ENCODE data around the gene NOS1AP.
A peak's percentile ranks its signal among the peaks of the same experiment; 100 is the strongest.

The NOS1AP gene

DNA sequence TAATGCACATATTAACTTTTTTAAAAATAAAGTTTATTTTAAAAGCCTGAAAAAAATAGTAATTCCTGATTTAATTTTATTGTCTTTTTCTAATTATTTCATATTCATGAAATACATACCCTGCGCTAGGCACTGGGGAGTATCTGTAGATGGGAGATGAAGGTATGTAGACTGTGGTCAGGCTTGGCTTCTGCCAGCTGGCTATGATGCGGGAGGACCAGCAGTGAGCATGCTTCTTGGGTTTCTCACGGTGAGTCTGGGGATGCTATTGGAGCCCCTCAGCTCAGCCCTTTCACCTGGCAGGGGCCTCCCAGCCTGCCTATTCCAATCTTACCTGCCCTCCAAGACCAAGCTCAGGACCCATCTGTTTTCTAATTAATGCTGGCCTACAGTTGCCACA lies 138.4 kb downstream of the NOS1AP start:
- peaks cover 19% of the 10 kb centered on the region for H3K4me1 ChIP-seq (ENCODE audit: control insufficient read depth, insufficient read depth, low read length)
- H3K9ac ChIP-seq (ENCODE audit: low read depth, low read length): no peak overlapping the region
- H3K36me3 ChIP-seq (ENCODE audit: control insufficient read depth, insufficient read depth, low read length): no peaks in the 10 kb centered on the region
- H3K4me3 ChIP-seq (ENCODE audit: low read depth, low read length): no peak overlapping the region
- no peaks in the 10 kb centered on the region for H3K9me3 ChIP-seq (ENCODE audit: control insufficient read depth, insufficient read depth, low read length)
- no peaks in the 10 kb centered on the region for H3K27me3 ChIP-seq (ENCODE audit: control insufficient read depth, insufficient read depth, low read length)
- no peak overlapping the region for H3K27ac ChIP-seq (ENCODE audit: low read depth, low read length)

DNA sequence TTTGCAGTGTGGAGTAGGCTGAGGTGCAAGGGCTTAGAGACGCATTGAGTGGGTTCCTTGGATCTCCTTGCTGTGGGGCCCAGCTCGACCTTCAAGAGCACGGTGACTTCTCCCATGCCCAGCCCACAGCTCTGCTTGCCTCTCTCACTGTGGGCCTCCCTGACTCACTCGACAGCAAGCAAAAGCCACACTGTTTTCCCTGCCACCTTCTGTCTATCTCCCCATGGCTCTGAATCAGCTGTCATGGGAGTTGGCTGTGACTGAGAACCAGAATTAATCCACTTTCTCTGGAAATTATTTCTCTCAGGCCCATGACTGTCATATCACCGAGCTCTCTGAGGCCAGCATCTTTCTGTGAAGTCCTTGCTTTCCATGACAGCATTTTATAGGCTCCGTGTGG lies 140.7 kb downstream of the NOS1AP start:
- H3K4me3 ChIP-seq (ENCODE audit: low read depth, low read length): no peak overlapping the region
- H3K4me1 ChIP-seq (ENCODE audit: control insufficient read depth, insufficient read depth, low read length): peaks cover 23% of the 10 kb centered on the region
- no peaks in the 10 kb centered on the region for H3K36me3 ChIP-seq (ENCODE audit: control insufficient read depth, insufficient read depth, low read length)
- H3K9ac ChIP-seq (ENCODE audit: low read depth, low read length): no peak overlapping the region
- no peak overlapping the region for H3K27ac ChIP-seq (ENCODE audit: low read depth, low read length)
- no peaks in the 10 kb centered on the region for H3K9me3 ChIP-seq (ENCODE audit: control insufficient read depth, insufficient read depth, low read length)
- no peaks in the 10 kb centered on the region for H3K27me3 ChIP-seq (ENCODE audit: control insufficient read depth, insufficient read depth, low read length)

DNA sequence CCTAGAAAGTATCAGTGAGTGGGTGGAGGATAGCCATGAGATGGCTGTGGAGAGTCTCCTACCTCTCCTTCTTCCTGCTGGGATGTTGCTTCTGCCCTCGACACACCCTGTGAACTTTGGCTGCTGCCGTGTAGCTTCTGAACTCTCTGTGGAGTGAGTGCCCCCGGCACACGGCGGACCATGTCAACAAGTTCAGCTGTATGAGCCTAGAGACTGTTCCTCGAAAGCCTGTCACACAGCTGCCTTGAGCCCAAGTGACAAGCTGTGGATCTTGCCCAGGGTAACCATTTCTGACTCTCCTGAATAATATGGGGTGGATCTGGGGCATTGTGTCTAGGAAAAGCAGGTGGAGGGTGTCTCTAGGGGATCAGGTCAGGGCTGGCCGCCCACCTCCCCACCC lies 143.2 kb downstream of the NOS1AP start:
- Histone ChIP-seq H3K9ac (ENCODE audit: low read depth, low read length) (no peak overlapping the region), H3K36me3 (ENCODE audit: control insufficient read depth, insufficient read depth, low read length) (no peaks in the 10 kb centered on the region), H3K4me3 (ENCODE audit: low read depth, low read length) (no peak overlapping the region), H3K9me3 (ENCODE audit: control insufficient read depth, insufficient read depth, low read length) (no peaks in the 10 kb centered on the region), H3K27me3 (ENCODE audit: control insufficient read depth, insufficient read depth, low read length) (no peaks in the 10 kb centered on the region), H3K27ac (ENCODE audit: low read depth, low read length) (no peak overlapping the region), H3K4me1 (ENCODE audit: control insufficient read depth, insufficient read depth, low read length) (peaks cover 23% of the 10 kb centered on the region)

DNA sequence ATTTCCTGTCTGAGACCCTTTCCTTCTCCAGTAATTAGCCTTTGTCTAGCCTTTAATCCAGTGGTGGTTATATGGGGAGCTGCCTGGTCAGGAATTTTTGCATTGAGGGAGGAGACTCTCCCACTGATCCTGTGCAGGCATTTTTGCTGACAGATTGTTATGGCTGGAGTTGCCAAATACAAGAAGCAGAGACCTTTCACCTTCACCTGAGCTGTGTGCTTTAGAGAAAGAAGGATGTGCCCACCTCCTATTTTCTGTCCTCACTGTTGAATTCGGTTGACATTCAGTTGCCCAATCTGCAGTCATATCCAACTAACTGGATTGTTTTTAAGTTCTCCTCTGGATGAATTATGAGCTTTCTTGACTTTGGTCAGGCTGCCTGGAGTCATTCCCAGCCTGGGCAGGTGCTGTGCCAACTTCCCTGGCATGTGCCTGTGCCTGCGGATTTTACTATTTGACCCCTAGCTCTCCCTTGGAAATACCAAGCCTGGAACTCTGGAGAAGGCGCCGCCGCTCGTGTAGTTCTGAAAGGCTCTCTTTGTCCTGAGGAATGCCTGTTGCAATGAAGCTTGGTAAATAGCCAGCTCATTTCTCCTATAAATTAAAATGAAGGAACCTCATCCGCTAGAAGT lies 143.9 kb downstream of the NOS1AP start:
- Histone ChIP-seq H3K9ac (ENCODE audit: low read depth, low read length) (no peak overlapping the region), H3K27ac (ENCODE audit: low read depth, low read length) (peak overlapping the region; percentile 9), H3K4me1 (ENCODE audit: control insufficient read depth, insufficient read depth, low read length) (peaks cover 28% of the 10 kb centered on the region)

DNA sequence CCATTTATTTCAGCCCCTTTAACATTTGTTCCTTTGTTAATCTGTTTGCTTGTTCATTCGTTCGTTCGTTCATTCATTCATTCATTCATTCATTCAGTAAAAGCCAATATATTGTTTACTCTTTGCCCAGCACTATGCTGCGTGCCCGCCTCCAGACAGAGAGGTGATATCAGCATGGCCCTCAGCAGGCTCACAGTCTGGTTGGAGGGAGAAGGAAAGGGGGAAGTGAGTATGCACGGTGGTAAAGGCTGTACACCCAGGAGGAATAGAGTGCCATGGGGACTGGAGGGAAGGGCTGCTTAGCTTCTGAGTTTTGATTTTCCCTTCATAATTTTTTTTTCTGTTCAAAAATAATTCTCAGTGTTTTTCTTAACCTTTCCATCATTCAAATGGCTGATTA lies 144.7 kb downstream of the NOS1AP start:
- Histone ChIP-seq H3K9ac (ENCODE audit: low read depth, low read length) (no peak overlapping the region), H3K36me3 (ENCODE audit: control insufficient read depth, insufficient read depth, low read length) (no peaks in the 10 kb centered on the region), H3K9me3 (ENCODE audit: control insufficient read depth, insufficient read depth, low read length) (no peaks in the 10 kb centered on the region), H3K4me3 (ENCODE audit: low read depth, low read length) (no peak overlapping the region), H3K27ac (ENCODE audit: low read depth, low read length) (no peak overlapping the region), H3K27me3 (ENCODE audit: control insufficient read depth, insufficient read depth, low read length) (no peaks in the 10 kb centered on the region), H3K4me1 (ENCODE audit: control insufficient read depth, insufficient read depth, low read length) (peaks cover 36% of the 10 kb centered on the region)

More for the DNA sequence above, 143.9 kb downstream of the NOS1AP start:
- Histone ChIP-seq H3K27me3 (ENCODE audit: control insufficient read depth, insufficient read depth, low read length) (no peaks in the 10 kb centered on the region), H3K9me3 (ENCODE audit: control insufficient read depth, insufficient read depth, low read length) (no peaks in the 10 kb centered on the region), H3K36me3 (ENCODE audit: control insufficient read depth, insufficient read depth, low read length) (no peaks in the 10 kb centered on the region), H3K4me3 (ENCODE audit: low read depth, low read length) (no peak overlapping the region)

DNA sequence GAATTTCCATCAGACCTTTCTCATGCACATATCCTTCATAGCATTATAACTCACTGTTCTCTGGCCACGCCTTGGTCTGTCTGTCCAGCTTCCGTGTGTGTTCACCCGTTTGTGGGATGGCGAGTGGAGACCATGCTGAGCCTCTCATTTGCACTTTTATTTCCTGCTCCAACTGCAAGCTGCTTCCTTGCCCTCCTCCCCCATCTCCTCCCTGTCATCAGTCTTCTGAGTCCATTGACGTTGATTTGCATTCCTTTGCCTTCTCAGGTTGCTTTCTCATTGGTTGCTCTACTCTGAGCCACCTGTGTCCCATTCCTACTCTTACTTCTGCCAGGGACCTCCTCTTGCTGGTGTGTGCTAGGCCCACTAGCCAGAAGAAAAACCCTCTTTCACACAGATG lies 146.4 kb downstream of the NOS1AP start:
- no peak overlapping the region for H3K9ac ChIP-seq (ENCODE audit: low read depth, low read length)
- peaks cover 51% of the 10 kb centered on the region for H3K4me1 ChIP-seq (ENCODE audit: control insufficient read depth, insufficient read depth, low read length)
- no peaks in the 10 kb centered on the region for H3K36me3 ChIP-seq (ENCODE audit: control insufficient read depth, insufficient read depth, low read length)
- H3K9me3 ChIP-seq (ENCODE audit: control insufficient read depth, insufficient read depth, low read length): no peaks in the 10 kb centered on the region
- no peaks in the 10 kb centered on the region for H3K27me3 ChIP-seq (ENCODE audit: control insufficient read depth, insufficient read depth, low read length)
- H3K4me3 ChIP-seq (ENCODE audit: low read depth, low read length): no peak overlapping the region
- H3K27ac ChIP-seq (ENCODE audit: low read depth, low read length): no peak overlapping the region

DNA sequence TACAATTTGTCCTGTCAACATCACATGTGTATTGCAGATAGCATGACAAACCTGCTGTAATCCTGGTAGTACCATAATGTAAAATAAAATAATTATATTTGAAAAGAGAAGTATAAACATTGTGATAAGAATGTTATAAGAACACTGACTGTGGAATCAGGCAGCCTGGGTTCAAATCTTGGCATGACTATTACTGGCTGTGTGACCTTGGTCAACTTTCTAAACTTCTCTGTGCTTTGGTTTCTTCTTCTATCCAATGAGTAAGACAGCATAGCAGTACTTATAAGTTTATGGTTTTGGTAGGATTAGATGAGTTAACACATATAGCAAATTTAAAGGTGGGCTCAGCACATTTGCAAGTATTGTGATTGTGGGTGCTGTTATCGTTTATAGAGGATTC lies 147.1 kb downstream of the NOS1AP start:
- peaks cover 58% of the 10 kb centered on the region for H3K4me1 ChIP-seq (ENCODE audit: control insufficient read depth, insufficient read depth, low read length)
- no peaks in the 10 kb centered on the region for H3K9me3 ChIP-seq (ENCODE audit: control insufficient read depth, insufficient read depth, low read length)
- no peak overlapping the region for H3K27ac ChIP-seq (ENCODE audit: low read depth, low read length)
- no peak overlapping the region for H3K9ac ChIP-seq (ENCODE audit: low read depth, low read length)
- no peak overlapping the region for H3K4me3 ChIP-seq (ENCODE audit: low read depth, low read length)
- no peaks in the 10 kb centered on the region for H3K36me3 ChIP-seq (ENCODE audit: control insufficient read depth, insufficient read depth, low read length)
- no peaks in the 10 kb centered on the region for H3K27me3 ChIP-seq (ENCODE audit: control insufficient read depth, insufficient read depth, low read length)

DNA sequence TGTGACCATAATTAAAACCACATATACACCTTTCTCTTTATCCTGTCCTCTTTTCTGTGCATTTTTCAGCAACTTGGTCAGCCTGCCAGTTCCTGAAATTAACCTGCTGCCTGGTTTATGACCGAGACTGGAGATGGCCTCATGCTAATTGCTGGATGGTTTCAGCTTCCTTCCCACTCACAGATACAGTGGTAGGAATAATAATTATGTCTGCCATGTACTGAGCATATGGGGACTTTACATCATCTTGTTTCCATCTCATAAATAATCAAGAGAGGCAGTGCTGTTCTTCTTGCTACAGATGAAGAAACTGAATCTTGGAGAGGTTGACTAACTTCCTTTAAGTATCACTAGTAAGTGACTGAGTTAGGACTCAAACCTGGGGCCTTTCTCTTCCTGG lies 148.2 kb downstream of the NOS1AP start:
- Histone ChIP-seq H3K9ac (ENCODE audit: low read depth, low read length) (no peak overlapping the region), H3K4me1 (ENCODE audit: control insufficient read depth, insufficient read depth, low read length) (peaks cover 66% of the 10 kb centered on the region), H3K4me3 (ENCODE audit: low read depth, low read length) (no peak overlapping the region), H3K27ac (ENCODE audit: low read depth, low read length) (no peak overlapping the region), H3K27me3 (ENCODE audit: control insufficient read depth, insufficient read depth, low read length) (no peaks in the 10 kb centered on the region), H3K36me3 (ENCODE audit: control insufficient read depth, insufficient read depth, low read length) (no peaks in the 10 kb centered on the region), H3K9me3 (ENCODE audit: control insufficient read depth, insufficient read depth, low read length) (no peaks in the 10 kb centered on the region)

DNA sequence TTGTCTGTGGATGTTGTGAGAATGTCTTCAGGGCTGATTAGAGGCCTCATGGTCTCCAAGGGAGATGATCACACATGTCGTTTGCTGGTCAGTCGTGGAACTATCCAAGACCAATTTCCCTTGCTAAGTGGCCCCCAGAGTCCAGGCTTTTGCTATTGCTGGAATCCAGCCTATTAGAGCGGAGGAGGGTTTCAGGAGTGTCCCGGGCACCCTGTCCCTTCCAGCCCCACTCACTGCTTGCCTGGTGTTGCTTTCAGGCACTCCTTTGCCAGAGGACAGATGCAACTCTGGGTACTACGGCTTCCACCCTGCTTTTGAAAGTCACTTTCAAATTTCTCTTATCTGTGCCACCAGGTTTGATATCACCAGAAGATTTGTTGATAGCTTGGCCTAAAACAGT lies 149.1 kb downstream of the NOS1AP start:
- H3K27ac ChIP-seq (ENCODE audit: low read depth, low read length): no peak overlapping the region
- no peak overlapping the region for H3K4me3 ChIP-seq (ENCODE audit: low read depth, low read length)
- H3K4me1 ChIP-seq (ENCODE audit: control insufficient read depth, insufficient read depth, low read length): peaks cover 71% of the 10 kb centered on the region
- no peaks in the 10 kb centered on the region for H3K36me3 ChIP-seq (ENCODE audit: control insufficient read depth, insufficient read depth, low read length)
- no peaks in the 10 kb centered on the region for H3K9me3 ChIP-seq (ENCODE audit: control insufficient read depth, insufficient read depth, low read length)
- no peaks in the 10 kb centered on the region for H3K27me3 ChIP-seq (ENCODE audit: control insufficient read depth, insufficient read depth, low read length)
- no peak overlapping the region for H3K9ac ChIP-seq (ENCODE audit: low read depth, low read length)

DNA sequence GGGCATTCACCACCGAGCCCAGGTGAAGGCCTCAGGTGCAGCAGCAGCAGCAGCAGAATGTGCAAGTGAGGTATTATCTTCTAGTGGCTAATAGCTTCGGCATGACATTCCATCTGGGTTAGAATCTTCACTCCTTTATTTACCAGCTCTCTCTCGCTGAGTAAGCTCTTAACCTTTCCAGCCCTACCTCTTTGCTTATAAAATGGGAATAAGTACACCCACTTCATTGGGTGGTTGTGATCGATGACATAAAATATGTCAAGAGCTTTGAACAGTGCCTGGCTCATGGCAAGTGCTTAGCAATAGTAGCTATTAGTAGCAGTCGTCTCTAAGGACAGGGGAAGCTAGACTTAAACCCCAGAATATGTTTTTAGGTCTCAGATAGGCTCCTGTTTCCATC lies 149.5 kb downstream of the NOS1AP start:
- Histone ChIP-seq H3K4me3 (ENCODE audit: low read depth, low read length) (no peak overlapping the region), H3K27me3 (ENCODE audit: control insufficient read depth, insufficient read depth, low read length) (no peaks in the 10 kb centered on the region), H3K9ac (ENCODE audit: low read depth, low read length) (no peak overlapping the region), H3K27ac (ENCODE audit: low read depth, low read length) (no peak overlapping the region), H3K36me3 (ENCODE audit: control insufficient read depth, insufficient read depth, low read length) (no peaks in the 10 kb centered on the region), H3K4me1 (ENCODE audit: control insufficient read depth, insufficient read depth, low read length) (peaks cover 71% of the 10 kb centered on the region), H3K9me3 (ENCODE audit: control insufficient read depth, insufficient read depth, low read length) (no peaks in the 10 kb centered on the region)

DNA sequence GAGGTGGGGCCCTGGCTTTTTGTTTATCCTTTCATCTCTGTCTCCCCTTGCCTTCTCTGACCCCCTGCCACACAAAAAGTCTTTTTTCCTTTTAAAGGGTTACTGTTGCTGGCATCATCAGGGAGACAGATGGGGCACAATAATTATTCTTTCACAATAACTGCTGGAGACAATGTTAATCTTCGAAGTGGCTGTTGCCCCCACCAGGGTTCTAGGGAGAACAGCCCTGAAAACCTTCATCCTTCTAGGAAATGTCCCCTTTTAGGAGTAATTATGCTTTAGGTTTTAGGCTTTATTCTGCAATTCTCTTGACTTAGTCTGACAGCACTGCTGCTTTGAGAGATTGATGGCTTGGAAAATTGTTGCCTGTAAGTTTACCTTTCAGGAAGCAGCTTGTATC lies 150.0 kb downstream of the NOS1AP start:
- H3K4me3 ChIP-seq (ENCODE audit: low read depth, low read length): no peak overlapping the region
- H3K4me1 ChIP-seq (ENCODE audit: control insufficient read depth, insufficient read depth, low read length): peaks cover 74% of the 10 kb centered on the region
- no peaks in the 10 kb centered on the region for H3K27me3 ChIP-seq (ENCODE audit: control insufficient read depth, insufficient read depth, low read length)
- H3K36me3 ChIP-seq (ENCODE audit: control insufficient read depth, insufficient read depth, low read length): no peaks in the 10 kb centered on the region
- H3K9ac ChIP-seq (ENCODE audit: low read depth, low read length): no peak overlapping the region
- H3K27ac ChIP-seq (ENCODE audit: low read depth, low read length): no peak overlapping the region
- no peaks in the 10 kb centered on the region for H3K9me3 ChIP-seq (ENCODE audit: control insufficient read depth, insufficient read depth, low read length)
